Left lung (tissue), 10 donors: ENCODE measurements around the gene UNC119B. TPM values are rescaled to one million over a fixed set of nuclear protein-coding genes. Genes with fewer than 3 reads are reported as not detected.

Experiments used
- ATAC-seq: fragments of 200-7000 bp; cut with Tn5 transposase; one replicate; pipeline ENCODE4 v1.9.1; 2020; ENCODE audit warnings: moderate library complexity
- DNase-seq, 4 donors: peaks; one replicate each; pipeline ENCODE4 v3.0.0-alpha.2; 2013 to 2020
- H3K27ac ChIP-seq, 2 donors: fragments of 200-600 bp; sonication (generic) in 1 of 2; one replicate each; pipeline versions ENCODE4 v1.5.0 to v1.8.0; 2020 to 2021
- H3K27me3 ChIP-seq, 2 donors: fragments of 200-600 bp; sonication (generic) in 1 of 2; one replicate each; pipeline versions ENCODE4 v1.5.0 to v1.8.0; 2020 to 2021
- H3K36me3 ChIP-seq, 2 donors: fragments of 200-600 bp; sonication (generic) in 1 of 2; one replicate each; pipeline versions ENCODE4 v1.5.0 to v1.8.0; 2020 to 2021
- H3K4me1 ChIP-seq, 2 donors: fragments of 200-600 bp; one replicate each; pipeline ENCODE4 v1.8.0; 2021
- H3K4me3 ChIP-seq, 2 donors: fragments of 200-600 bp; sonication (generic) in 1 of 2; one replicate each; pipeline versions ENCODE4 v1.5.0 to v1.8.0; 2020 to 2021; ENCODE audit warnings: mild to moderate bottlenecking in 1 of 2
- H3K9me3 ChIP-seq, 2 donors: fragments of 200-600 bp; sonication (generic) in 1 of 2; one replicate each; pipeline versions ENCODE4 v1.5.0 to v1.8.0; 2020 to 2021
- CTCF ChIP-seq, 2 donors: fragments of 200-600 bp; sonication (generic) in 1 of 2; IDR thresholded peaks; one replicate each; pipeline versions ENCODE4 v1.5.0 to v1.8.0; 2021; ENCODE audit warnings: antibody characterized with exemption in 2 of 2
- intact Hi-C, 2 donors: fragments of 100-400 bp; cut with DNase I; formaldehyde crosslinking; loops; one replicate each; pipeline versions ENCODE4 v1.11.2 to v1.14.2; 2022
- polyA plus RNA-seq, 6 donors: library from polyadenylated mRNA; unstranded; fragments of 120-200 nt; gene quantifications; one replicate each; pipeline ENCODE4 v1.2.1, GENCODE V29; 2013; ENCODE audit not compliant: insufficient read length in 6 of 6
- total RNA-seq, 2 donors: library from RNA; stranded (reverse); fragmentation: NEBNext Ultra II Directional; extraction: Animal tissue kit (Norgen Biotek cat#: 25700); gene quantifications; one replicate each; pipeline ENCODE4 v1.2.1, GENCODE V29; 2021
- donor health status: DM: no; HTN: yes; CAD: no.
- donor health status: DM: no; HTN: no; CAD: no.

Gene UNC119B
- total and polyA plus RNA-seq, 8 donors = 23.3 to 63.2 (median 55.0) TPM

- intact Hi-C loops = no loop called here
- no peaks in the 10 kb centered on the region for H3K27me3 ChIP-seq
- peaks cover 0 to 7% of the 10 kb centered on the region in 2 donors for H3K9me3 ChIP-seq
- H3K4me3 ChIP-seq = no peak overlapping the region
- no peaks in the 10 kb centered on the region for H3K4me1 ChIP-seq
- H3K36me3 ChIP-seq = no peaks in the 10 kb centered on the region
- no peak for TF ChIP-seq CTCF (IDR thresholded peaks at IDR 0.05)
- DNase-seq (peak in 1 of 4 donors; percentile 13), ATAC-seq (no peak)
- H3K27ac ChIP-seq = no peak overlapping the region
Measured at GRCh38 chr12:120751389-120751788, 41.1 kb downstream of the UNC119B start.

GRCh38 chr12:120754792-120755191, 44.5 kb downstream of the UNC119B start:
- ATAC-seq (no peak), DNase-seq (no peak)
- no peak overlapping the region for H3K27ac ChIP-seq
- intact Hi-C loops = no loop called here
- H3K4me1 ChIP-seq = no peaks in the 10 kb centered on the region
- peaks cover 0 to 1% of the 10 kb centered on the region in 2 donors for H3K36me3 ChIP-seq
- TF ChIP-seq CTCF (IDR thresholded peaks at IDR 0.05) = no peak
- peaks cover 0 to 7% of the 10 kb centered on the region in 2 donors for H3K9me3 ChIP-seq
- no peak overlapping the region for H3K4me3 ChIP-seq
- no peaks in the 10 kb centered on the region for H3K27me3 ChIP-seq

DNA sequence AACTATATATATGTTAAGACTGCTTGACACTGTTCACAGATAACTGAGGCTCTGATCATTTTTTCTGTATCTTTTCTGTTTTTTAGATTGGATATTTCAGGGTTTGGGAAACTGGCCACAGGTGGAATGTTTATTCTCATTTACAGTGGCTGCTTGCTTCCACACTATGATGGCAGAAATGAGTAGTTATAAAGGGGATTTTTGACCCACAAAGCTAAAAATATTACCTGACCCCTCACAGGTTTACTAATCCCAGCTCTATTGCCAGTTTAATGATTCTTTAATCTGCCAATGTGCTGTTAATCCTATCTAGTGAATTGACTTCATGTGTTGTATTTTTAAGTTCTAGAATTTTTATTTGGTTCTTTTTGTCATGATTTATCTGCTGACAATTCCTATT, 45.0 kb downstream of the UNC119B start:
- H3K36me3 ChIP-seq = peaks cover 0 to 6% of the 10 kb centered on the region in 2 donors
- TF ChIP-seq CTCF (IDR thresholded peaks at IDR 0.05) = no peak
- no peaks in the 10 kb centered on the region for H3K27me3 ChIP-seq
- no peak for ATAC-seq
- no peaks in the 10 kb centered on the region for H3K4me1 ChIP-seq
- no peak for DNase-seq
- H3K9me3 ChIP-seq = peaks cover 0 to 7% of the 10 kb centered on the region in 2 donors
- no peak overlapping the region for H3K27ac ChIP-seq
- intact Hi-C loops = no loop called here
- no peak overlapping the region for H3K4me3 ChIP-seq

GRCh38 chr12:120757226-120757742, 47.0 kb downstream of the UNC119B start:
- DNase-seq = no peak
- TF ChIP-seq CTCF (IDR thresholded peaks at IDR 0.05) = no peak
- no peak for ATAC-seq
- Histone ChIP-seq H3K9me3 (peaks cover 0 to 7% of the 10 kb centered on the region in 2 donors), H3K27ac (no peak overlapping the region), H3K4me3 (no peak overlapping the region), H3K27me3 (no peaks in the 10 kb centered on the region), H3K4me1 (no peaks in the 10 kb centered on the region), H3K36me3 (peaks cover 0 to 26% of the 10 kb centered on the region in 2 donors)
- intact Hi-C loops = no loop called here

DNA sequence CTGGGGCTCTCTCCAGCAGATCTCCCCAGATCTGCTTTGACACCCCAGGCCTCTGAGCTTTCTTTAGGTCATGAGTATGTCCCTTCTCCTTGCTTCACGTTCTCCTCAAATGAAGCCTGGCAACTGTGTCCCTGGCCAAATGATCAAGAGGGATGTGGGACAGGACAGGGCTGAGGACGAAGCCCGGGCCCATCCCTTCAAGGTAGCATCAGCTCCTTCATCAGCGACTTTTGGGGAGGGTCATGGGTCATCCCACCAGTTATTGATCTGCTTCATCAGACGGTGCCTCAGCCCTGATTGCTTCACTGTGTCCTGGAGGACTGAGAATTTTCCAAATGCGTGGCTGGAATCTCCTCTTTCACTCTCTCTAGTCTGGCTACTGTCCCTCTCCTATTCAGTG, 47.7 kb downstream of the UNC119B start:
- no peak overlapping the region for H3K4me3 ChIP-seq
- peaks cover 0 to 7% of the 10 kb centered on the region in 2 donors for H3K9me3 ChIP-seq
- intact Hi-C loops = no loop called here
- no peak for ATAC-seq
- H3K36me3 ChIP-seq = peaks cover 0 to 33% of the 10 kb centered on the region in 2 donors
- no peak for DNase-seq
- H3K27me3 ChIP-seq = no peaks in the 10 kb centered on the region
- no peak overlapping the region for H3K27ac ChIP-seq
- no peak for TF ChIP-seq CTCF (IDR thresholded peaks at IDR 0.05)
- no peaks in the 10 kb centered on the region for H3K4me1 ChIP-seq
